B cell (primary cell): ENCODE results near the gene ZSCAN9. TPM values are rescaled to one million over a fixed set of nuclear protein-coding genes. Genes with fewer than 3 reads are reported as not detected.

Experiments
- ATAC-seq: fragments of 200-7000 bp; cut with Tn5 transposase; one replicate; pipeline ENCODE4 v1.10.0; 2021; ENCODE audit warnings: low read depth, mild to moderate bottlenecking, moderate number of reproducible peaks, moderate library complexity
- CTCF ChIA-PET: fragments of 350-600 bp; sonication (Branson Sonifier 250); formaldehyde crosslinking; loops from one replicate; lab custom pipeline; 2021; ENCODE audit warnings: antibody characterized with exemption, inconsistent platforms; lab: Charles Lee
- POLR2A ChIA-PET: fragments of 350-600 bp; sonication (Branson Sonifier 250); formaldehyde crosslinking; loops from one replicate; lab custom pipeline; 2021; ENCODE audit warnings: antibody characterized with exemption; lab: Charles Lee
- DNase-seq: peaks from one replicate; pipeline ENCODE4 v3.0.0; 2013
- H2AFZ ChIP-seq: 2 replicates; pipeline ENCODE4 v1.6.1; 2012; ENCODE audit warnings: mild to moderate bottlenecking, low read depth, low read length; ENCODE audit not compliant: insufficient read depth, poor library complexity, severe bottlenecking
- H3K27ac ChIP-seq, 2 donors: 1 replicate in 1 of 2; 2 replicates in 1 of 2; pipeline ENCODE4 v1.5.1; 2012 to 2013; ENCODE audit warnings: low read length in 2 of 2, mild to moderate bottlenecking in 2 of 2, moderate library complexity in 1 of 2
- H3K27me3 ChIP-seq, 4 experiments: fragments of 200-600 bp in 1 of 4; sonication (generic) in 1 of 4; replicated peaks in 1 of 4; 1 replicate in 2 of 4; 2 replicates in 2 of 4; pipeline versions ENCODE4 v1.6.1 to v1.7.0; 2013 to 2016; ENCODE audit warnings: low read length in 3 of 4, mild to moderate bottlenecking in 2 of 4, mixed read lengths in 1 of 4, moderate library complexity in 1 of 4; ENCODE audit not compliant: insufficient read depth in 4 of 4, control insufficient read depth in 3 of 4; ENCODE audit errors: control extremely low read depth in 1 of 4
- H3K36me3 ChIP-seq, 2 experiments: replicated peaks in 1 of 2; 1 replicate in 1 of 2; 2 replicates in 1 of 2; pipeline versions ENCODE4 v1.6.1 to v1.7.1; 2013; ENCODE audit warnings: low read length in 1 of 2; ENCODE audit not compliant: insufficient read depth in 2 of 2, control insufficient read depth in 1 of 2; ENCODE audit errors: control extremely low read depth in 1 of 2, extremely low read depth in 1 of 2
- H3K4me1 ChIP-seq, 2 donors: fragments of 200-600 bp in 1 of 2; sonication (generic) in 1 of 2; 1 replicate in 1 of 2; 2 replicates in 1 of 2; pipeline versions ENCODE4 v1.5.1 to v1.6.1; 2013 to 2017; ENCODE audit warnings: low read length in 2 of 2; ENCODE audit not compliant: control insufficient read depth in 2 of 2, insufficient read depth in 2 of 2
- H3K4me2 ChIP-seq: replicated peaks from 2 replicates; pipeline ENCODE3; 2012; ENCODE audit warnings: mild to moderate bottlenecking, low read depth, low read length; ENCODE audit not compliant: poor library complexity, severe bottlenecking
- H3K4me3 ChIP-seq, 5 experiments: fragments of 200-600 bp in 1 of 5; sonication (generic) in 1 of 5; 1 replicate in 3 of 5; 2 replicates in 2 of 5; pipeline versions ENCODE4 v1.5.1 to v1.7.0; 2011 to 2016; ENCODE audit warnings: low read length in 4 of 5, mild to moderate bottlenecking in 4 of 5, low read depth in 2 of 5, control low read depth in 1 of 5, moderate library complexity in 1 of 5; ENCODE audit not compliant: insufficient read depth in 1 of 5; ENCODE audit errors: control extremely low read depth in 1 of 5, extremely low read depth in 1 of 5
- H3K79me2 ChIP-seq: fragments of 200-600 bp; sonication (generic); one replicate; pipeline ENCODE4 v1.6.0; 2016; ENCODE audit warnings: low read length; ENCODE audit not compliant: control insufficient read depth, insufficient read depth
- H3K9ac ChIP-seq: fragments of 200-600 bp; sonication (generic); 2 replicates; pipeline ENCODE4 v1.6.1; 2017; ENCODE audit warnings: mild to moderate bottlenecking, low read length, moderate library complexity
- H3K9me3 ChIP-seq, 3 donors: one replicate each; pipeline versions ENCODE4 v1.6.1 to v1.7.1; 2013; ENCODE audit warnings: low read length in 2 of 3; ENCODE audit not compliant: control insufficient read depth in 2 of 3, insufficient read depth in 1 of 3; ENCODE audit errors: control extremely low read depth in 1 of 3
- H4K20me1 ChIP-seq: 2 replicates; pipeline ENCODE4 v1.6.0; 2012; ENCODE audit warnings: mild to moderate bottlenecking, low read length; ENCODE audit not compliant: insufficient read depth, control insufficient read depth, poor library complexity, severe bottlenecking
- H3K27ac Mint-ChIP-seq: one replicate; pipeline ENCODE4 v1.8.0; 2021; ENCODE audit warnings: mixed read lengths
- H3K27me3 Mint-ChIP-seq: one replicate; pipeline ENCODE4 v1.8.0; 2021; ENCODE audit warnings: mixed read lengths
- H3K4me1 Mint-ChIP-seq: one replicate; pipeline ENCODE4 v1.8.0; 2021; ENCODE audit warnings: mixed read lengths
- H3K4me3 Mint-ChIP-seq: one replicate; pipeline ENCODE4 v1.8.0; 2021; ENCODE audit warnings: mixed read lengths
- H3K9me3 Mint-ChIP-seq: one replicate; pipeline ENCODE4 v1.8.0; 2022; ENCODE audit warnings: mixed read lengths; ENCODE audit not compliant: insufficient read depth
- CTCF ChIP-seq: fragments of 200-600 bp; IDR thresholded peaks from one replicate; pipeline ENCODE4 v1.8.0; 2022; ENCODE audit warnings: antibody characterized with exemption, mild to moderate bottlenecking
- EZH2 ChIP-seq: IDR thresholded peaks from 2 replicates; pipeline ENCODE4 v1.6.1; 2012; ENCODE audit warnings: borderline replicate concordance, low read depth, mild to moderate bottlenecking, moderate library complexity, low read length; ENCODE audit not compliant: insufficient read depth, poor library complexity, severe bottlenecking
- WGBS: methylation state at CpG from one replicate; pipeline ENCODE4 v1.1.5; 2013; ENCODE audit warnings: missing lambda C conversion rate; ENCODE audit not compliant: insufficient coverage; 5-methylcytosine and 5-hydroxymethylcytosine counted together
- intact Hi-C: fragments of 100-400 bp; cut with micrococcal nuclease; formaldehyde crosslinking; loops from one replicate; pipeline ENCODE4 v1.10.0; 2022
- polyA plus RNA-seq: library from polyadenylated mRNA; depleted of rRNA; stranded (reverse); fragments of >200 nt; gene quantifications from 2 replicates; pipeline ENCODE4 v1.2.3, GENCODE V29; 2012
- total RNA-seq, 2 donors: library from RNA; stranded (reverse); fragments of 120-200 nt in 1 of 2; gene quantifications; 1 replicate in 1 of 2; 2 replicates in 1 of 2; pipeline versions ENCODE4 v1.2.3 to v1.2.4, GENCODE V29; 2013 to 2022

The ZSCAN9 gene
- total and polyA plus RNA-seq, 2 donors (not counting 1 experiment from before 2014, with no cell fraction given), result 14.7 to 29.8 TPM

DNA sequence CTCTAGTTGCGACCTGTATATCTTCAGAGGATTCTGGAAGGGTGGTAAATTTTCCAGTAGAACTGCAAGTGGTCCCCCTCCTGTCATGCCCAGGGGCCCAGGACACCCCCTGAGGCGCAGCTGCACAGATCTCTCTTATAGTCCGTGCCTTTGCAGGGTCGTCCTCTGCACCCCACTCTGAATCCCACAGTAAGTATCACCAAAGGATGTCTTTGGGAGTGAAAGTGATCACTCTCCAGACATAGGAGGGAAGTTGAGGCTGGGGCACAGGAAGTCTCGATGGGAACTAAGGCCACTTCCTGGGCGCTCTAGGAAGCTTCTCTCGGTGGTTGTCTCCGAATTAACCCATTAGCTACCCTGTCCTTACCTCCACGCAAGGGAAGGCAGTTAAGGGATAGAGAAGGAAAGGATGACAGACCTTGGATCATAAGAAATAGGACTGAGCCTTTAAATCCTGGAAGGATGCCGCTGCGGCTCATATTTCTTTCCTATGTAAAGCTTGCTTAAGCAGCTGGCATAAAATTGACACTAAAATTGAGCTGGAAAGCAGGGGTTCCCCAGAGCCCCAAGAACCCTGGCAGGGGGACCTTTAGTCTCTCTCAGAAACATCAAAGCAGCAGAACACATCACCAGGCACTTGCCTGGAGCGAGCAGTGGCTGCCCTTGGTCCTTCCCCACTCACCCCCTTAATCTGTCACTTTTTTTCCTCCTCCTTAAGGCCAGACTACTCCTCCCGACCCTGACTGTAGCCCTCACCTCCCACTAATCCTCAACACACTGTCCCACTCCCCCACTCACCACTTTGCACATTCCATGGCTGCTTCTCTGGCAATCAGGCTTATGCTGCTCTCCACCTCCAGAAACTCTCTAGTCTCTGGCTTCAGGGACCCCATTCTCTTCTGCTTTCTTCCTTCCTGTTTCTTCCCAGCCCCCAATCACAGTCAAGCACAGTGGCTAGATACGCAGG is 27.2 kb downstream of the ZSCAN9 start, which contains the start of gene ZKSCAN4:
ZKSCAN4 (minus strand) TSS at position 261 of the 967 bp plus-strand sequence. CDS start 289 bp downstream, outside the sequence.
- peaks cover 0 to 3% (median 2%) of the 10 kb centered on the region in 4 experiments for H3K27me3 ChIP-seq
- H3K36me3 ChIP-seq, result peaks cover 0 to 4% of the 10 kb centered on the region in 2 experiments
- DNase-seq (peak; percentile 89), ATAC-seq (peak; percentile 90)
- H3K27me3 Mint-ChIP-seq, result no peaks in the 10 kb centered on the region
- H3K4me1 Mint-ChIP-seq, result peaks cover 31% of the 10 kb centered on the region
- peak within 1 kb of the TSS; percentile 100 for H2AFZ ChIP-seq
- ChIA-PET POLR2A (interaction anchor here (0.6 to 1.2 kb wide), 5 partner anchors 15 to 172 kb away, joined by 3 to 12 read pairs (median 10); partner anchors contain the start of genes ZKSCAN8, ZNF165 and ZSCAN26), CTCF (interaction anchor here (0.5 to 2.4 kb wide), 10 partner anchors 9 to 147 kb away, joined by 3 to 24 read pairs (median 6); partner anchors contain the start of genes ZKSCAN8, ZSCAN12 and ZSCAN26)
- H3K27ac ChIP-seq, result peak within 1 kb of the TSS; percentile 22 to 58
- peak within 1 kb of the TSS; percentile 90 for H3K4me2 ChIP-seq
- peaks cover 0 to 4% (median 0%) of the 10 kb centered on the region in 3 donors for H3K9me3 ChIP-seq
- TF ChIP-seq CTCF (no peak), EZH2 (no peak)
- no peaks in the 10 kb centered on the region for H3K9me3 Mint-ChIP-seq
- H4K20me1 ChIP-seq, result no peaks in the 10 kb centered on the region
- WGBS, result 5% methylated on average over 7 of the region's 14 CpGs
- H3K4me1 ChIP-seq, result peaks cover 14 to 20% of the 10 kb centered on the region in 2 donors
- H3K4me3 ChIP-seq, result peak within 1 kb of the TSS; percentile 59 to 99 (median 94)
- peak within 1 kb of the TSS; percentile 98 for H3K4me3 Mint-ChIP-seq
- H3K27ac Mint-ChIP-seq, result peak within 1 kb of the TSS; percentile 78
- peak within 1 kb of the TSS; percentile 96 for H3K9ac ChIP-seq
- peaks cover 17% of the 10 kb centered on the region for H3K79me2 ChIP-seq
- intact Hi-C loops, result loop anchor here (1.0 to 2.0 kb wide), 10 partner anchors 15 to 863 kb away; partner anchors contain the start of genes PGBD1, ZKSCAN8, ZNF391 and ZSCAN12
